GM21447 (cell line): ENCODE results near the gene ELOVL2.
A peak's percentile ranks its signal among the peaks of the same experiment; 100 is the strongest.
"Not testable (repeated sequence)": the region's sequence is repeated elsewhere in the genome, so short reads cannot be mapped to it uniquely, and the experiment has no call there.

Experiments
- ATAC-seq: cut with Tn5 transposase; IDR thresholded peaks from one replicate; pipeline ENCODE4 v1.9.1; 2021; ENCODE audit not compliant: unreplicated experiment

Gene ELOVL2

DNA sequence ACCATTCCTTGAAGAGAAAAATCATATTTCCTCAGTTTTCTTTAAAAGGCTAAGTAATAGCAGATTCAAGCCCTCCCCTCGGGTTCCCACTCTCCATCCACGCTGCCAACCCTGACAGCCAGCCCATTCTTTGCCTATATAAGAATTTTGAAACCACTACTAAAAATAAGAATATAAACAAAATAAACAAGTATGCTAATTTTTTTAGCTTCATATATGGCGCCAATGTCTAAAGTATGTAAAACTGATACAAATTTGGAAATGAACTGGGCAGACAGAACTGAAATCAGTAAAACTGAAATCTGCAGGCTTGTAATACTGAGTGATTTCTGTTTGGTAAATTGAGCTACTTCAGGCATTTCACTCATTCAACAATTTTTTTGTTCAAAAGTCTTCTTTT is 19.0 kb downstream of the ELOVL2 start:
- no peak for ATAC-seq

DNA sequence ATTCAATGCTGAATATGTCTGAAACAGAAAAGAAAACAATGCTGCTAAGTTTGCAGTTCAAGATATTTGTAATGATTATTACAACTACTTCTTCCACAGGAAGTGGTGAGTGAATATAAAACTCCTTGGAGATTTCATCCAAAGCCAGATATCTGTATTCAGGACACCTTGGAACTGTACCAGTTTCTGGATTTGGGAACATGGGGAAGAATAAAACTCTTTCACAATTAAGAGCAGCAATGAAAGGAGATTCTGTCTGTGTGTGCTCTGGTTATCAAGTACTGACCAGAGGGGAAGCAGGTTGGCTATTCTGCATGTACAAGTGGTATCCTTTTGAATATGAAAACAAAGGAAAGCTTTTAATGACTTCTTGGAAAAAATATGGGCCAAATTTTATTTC is 21.1 kb downstream of the ELOVL2 start:
- ATAC-seq = no peak

DNA sequence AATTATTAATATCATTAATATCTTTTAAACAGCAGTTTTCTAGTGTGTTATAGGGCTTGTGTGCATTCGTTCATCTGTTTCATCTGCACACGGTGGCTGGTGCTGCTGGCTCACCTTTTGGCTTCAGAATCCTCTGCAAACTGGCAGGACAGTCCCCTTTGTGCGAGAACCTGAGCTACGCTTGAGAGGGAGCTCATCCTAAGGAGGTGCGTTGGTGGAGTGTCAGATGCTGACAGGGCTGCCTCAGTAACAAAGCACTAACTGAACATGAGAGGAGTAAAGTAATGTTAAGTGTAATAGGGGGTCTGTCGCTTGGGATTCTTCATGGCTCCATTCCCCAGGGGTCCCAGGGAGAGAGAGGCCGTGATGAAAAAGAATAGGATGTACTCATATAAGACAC is 22.4 kb downstream of the ELOVL2 start:
- no peak for ATAC-seq

- ATAC-seq = no peak
These were observed 23.1 kb downstream of the ELOVL2 start for GRCh38 chr6:11021003-11021402.

DNA sequence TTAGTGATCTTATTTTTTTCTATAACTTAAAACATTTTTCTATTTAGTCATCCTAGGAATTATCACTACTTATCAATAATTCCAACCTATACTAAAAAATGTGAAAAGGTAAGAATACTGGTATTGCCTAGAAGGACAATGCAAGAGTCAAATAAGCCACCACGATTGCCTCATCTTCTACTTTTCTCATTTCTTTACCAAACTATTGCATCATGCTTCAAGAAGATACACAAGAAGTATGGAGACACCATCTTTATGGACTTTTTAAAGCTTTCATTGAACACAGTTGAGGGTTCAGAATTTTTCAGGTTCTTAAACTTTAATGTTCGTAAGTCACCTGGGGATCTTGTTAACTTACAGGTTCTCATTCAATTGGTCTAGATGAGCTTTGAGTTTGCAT is 25.9 kb downstream of the ELOVL2 start:
- no peak for ATAC-seq

DNA sequence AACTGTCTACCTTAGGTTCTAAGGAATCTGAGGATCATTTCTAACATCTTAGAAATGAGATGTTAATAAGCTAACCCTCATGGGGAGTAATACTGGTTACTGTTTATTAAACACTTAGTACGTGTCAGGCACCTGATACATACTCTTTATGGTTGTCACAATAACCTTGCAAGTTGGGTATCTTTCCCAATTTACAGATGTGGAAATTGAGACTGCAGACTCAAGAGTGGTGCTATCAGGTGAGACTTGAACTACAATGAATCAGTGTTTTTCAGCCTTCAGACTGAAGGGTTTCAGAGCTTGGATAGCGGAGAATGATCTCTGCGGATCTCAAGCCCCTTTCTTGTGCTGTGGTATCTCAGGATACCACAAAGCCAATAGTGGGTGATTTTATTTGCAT is 27.0 kb downstream of the ELOVL2 start:
- ATAC-seq = no peak

GRCh38 chr6:11016452-11016851 is 27.7 kb downstream of the ELOVL2 start:
- ATAC-seq = no peak

DNA sequence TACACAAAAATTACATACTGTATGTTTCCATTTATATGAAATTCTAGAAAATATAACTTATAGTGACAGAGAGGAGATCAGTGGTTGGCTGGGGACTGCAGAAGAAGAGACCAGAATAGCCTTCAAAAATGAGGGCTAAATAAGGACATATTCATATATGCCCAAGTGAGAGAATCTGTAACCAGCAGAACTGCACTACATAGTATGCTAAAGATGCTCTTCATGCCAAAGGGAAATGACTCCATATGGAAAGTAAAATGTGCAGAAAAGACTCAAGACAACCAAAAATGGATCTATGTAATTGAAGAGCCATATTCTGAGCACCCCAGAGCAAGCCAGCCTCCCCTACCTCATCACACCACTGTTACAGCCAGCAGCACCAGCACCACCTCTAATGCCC is 29.0 kb downstream of the ELOVL2 start:
- ATAC-seq = no peak

- no peak for ATAC-seq
These were observed 30.4 kb downstream of the ELOVL2 start for GRCh38 chr6:11013721-11014070.

GRCh38 chr6:11012976-11013720 is 31.0 kb downstream of the ELOVL2 start:
- ATAC-seq = no peak

- ATAC-seq = no peak
These were observed 31.8 kb downstream of the ELOVL2 start for GRCh38 chr6:11012295-11012754.

GRCh38 chr6:11011787-11012234 is 32.3 kb downstream of the ELOVL2 start:
- ATAC-seq = no peak

DNA sequence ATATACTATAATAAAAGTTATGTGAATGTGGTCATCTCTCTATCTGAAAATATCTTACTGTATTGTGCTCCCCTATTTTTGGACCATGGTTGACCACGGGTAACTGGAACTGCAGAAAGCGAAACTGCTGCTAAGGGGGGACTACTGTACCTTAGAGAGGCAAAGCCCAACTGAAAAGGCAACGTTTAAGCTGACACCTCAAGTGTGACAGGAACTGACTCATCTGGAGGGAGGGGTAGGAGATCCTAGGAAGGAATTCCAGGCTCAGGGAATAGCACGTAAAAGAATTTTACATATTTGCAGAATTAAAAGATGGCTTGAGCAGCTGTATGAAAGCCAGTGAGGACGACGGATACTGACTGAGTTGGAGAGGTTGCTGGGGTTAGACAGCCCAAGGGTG is 34.8 kb downstream of the ELOVL2 start:
- ATAC-seq = peak; percentile 83

DNA sequence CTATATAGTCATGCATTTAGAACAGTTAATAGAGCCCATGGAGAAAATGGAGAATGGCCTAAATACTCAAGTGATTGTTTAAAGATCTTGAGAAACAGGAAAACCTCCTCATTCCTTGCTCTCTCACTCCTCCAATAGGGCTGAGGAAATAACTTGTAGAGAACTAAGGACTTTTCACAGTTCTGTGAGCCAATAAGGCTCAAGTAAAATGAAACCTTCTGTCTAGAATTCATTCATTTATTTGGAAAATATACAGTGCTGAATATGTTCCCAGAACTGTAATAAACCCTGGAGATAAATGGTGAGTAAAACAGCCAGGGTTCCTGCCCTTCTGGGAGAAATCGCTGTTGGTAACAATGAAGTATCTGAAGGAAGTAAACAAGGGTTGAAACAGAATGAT is 35.3 kb downstream of the ELOVL2 start:
- ATAC-seq = no peak

- no peak for ATAC-seq
These were observed 36.1 kb downstream of the ELOVL2 start for GRCh38 chr6:11007715-11008608.

- ATAC-seq = no peak
These were observed 38.0 kb downstream of the ELOVL2 start for GRCh38 chr6:11006061-11006460.

DNA sequence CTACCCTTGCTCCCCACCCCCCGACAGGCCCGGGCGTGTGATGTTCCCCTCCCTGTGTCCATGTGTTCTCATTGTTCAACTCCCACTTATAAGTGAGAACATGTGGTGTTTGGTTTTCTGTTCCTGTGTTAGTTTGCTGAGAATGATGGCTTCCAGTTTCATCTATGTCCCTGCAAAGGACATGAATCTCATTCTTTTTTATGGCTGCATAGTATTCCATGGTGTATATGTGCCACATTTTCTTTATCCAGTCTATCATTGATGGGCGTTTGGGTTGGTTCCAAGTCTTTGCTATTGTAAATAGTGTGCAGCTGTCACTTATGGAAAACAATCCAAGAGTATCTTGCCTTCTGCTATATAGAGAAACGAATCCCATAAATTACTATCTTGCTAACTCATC is 40.8 kb downstream of the ELOVL2 start:
- not testable (repeated sequence) for ATAC-seq

DNA sequence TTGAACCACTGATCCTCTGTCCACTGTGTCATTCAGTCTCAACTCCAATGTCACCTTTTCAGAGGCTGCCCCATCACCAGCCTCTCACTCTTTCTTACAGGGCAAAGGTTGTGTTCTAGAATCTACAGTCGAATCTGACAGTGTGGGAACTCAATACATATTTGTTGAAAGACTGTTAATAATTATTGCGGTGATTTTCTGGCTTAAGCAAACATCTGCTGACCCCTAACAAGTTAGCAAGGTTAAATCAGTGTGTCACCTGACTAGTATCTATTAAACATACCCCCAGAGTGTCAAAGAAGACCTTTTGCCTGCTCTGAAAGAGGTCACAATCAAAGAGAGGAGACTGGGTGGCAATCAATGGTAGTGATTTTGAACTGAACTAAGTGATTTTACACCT is 41.9 kb downstream of the ELOVL2 start:
- ATAC-seq = no peak

DNA sequence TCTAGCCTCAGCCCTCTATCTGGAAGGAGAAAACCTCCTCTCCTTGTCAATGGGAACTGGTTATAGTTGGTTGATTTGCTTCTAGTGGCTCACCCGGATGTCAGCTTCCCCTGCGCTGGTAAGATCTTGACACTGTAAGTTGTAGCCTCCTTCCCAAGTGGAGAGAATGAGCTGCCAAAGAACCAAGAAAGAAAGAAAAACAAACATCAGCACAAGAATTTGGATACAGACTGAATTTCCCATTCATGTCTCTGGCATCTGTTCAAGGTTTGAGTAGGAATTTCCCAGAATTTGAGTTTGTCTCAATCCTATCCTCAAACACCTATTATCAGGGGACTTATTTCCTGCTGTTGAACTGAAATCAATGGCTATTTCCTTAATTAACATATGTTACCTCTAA is 44.1 kb downstream of the ELOVL2 start:
- ATAC-seq = no peak

GRCh38 chr6:10995114-10995707 is 48.9 kb downstream of the ELOVL2 start:
- ATAC-seq = no peak

- ATAC-seq = no peak
These were observed 50.2 kb downstream of the ELOVL2 start for GRCh38 chr6:10993896-10994295.

DNA sequence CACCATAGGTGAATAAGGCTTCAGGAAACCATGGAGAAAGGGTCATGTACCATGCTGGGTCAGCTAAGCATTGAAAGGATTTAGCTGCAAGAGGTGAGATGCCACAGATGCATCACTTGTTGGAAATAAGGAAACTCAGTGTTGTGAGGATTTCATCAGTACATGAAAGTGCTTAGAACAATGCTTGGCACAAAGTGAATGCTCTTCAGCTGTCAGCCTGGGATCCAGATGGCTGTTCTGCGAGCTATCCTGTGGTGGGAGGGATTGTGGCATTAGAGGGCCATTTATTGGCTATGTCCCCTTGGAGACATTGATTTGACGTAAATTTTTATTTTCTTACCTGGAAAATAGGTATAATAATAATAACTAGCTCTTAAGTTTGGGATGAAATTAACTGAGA is 53.0 kb downstream of the ELOVL2 start:
- no peak for ATAC-seq
